Esophagus muscularis mucosa (tissue), 3 donors: ENCODE results near the gene HINT3.

Experiments
- POLR2AphosphoS5 ChIP-seq, 2 donors: sonication (generic); formaldehyde crosslinking; IDR thresholded peaks; one replicate each; pipeline ENCODE4 v1.6.1; 2017; ENCODE audit warnings: antibody characterized with exemption in 2 of 2
- TF ChIP-seq, protein P1 (sequence below), 3 experiments: fragments of 200-600 bp in 2 of 3; fragments of 450-650 bp in 1 of 3; sonication (generic) in 2 of 3; IDR thresholded peaks; one replicate each; pipeline ENCODE4 v1.5.1; 2017 to 2019; ENCODE audit warnings: antibody characterized with exemption in 3 of 3, mild to moderate bottlenecking in 2 of 3, moderate library complexity in 1 of 3

DNA sequence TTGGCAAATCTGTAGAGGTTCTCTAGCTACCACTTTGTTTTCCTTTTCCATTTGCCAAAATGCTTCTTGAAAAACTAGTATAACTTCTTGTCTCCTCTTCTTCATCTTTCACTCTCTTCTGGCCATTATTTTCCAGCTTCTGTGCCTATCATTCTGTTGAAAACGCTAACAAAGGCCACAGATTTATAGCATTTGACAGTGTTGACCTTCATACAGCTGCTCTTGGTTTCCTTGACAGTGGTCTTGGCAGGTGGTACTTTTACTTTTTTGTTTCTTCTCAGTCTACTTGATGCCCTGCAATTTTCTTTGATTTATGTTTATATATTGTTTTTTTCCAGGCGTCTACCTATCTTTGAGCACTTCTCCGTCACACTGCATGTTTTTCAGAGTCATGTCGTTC lies 53.5 kb downstream of the HINT3 start:
- TF ChIP-seq POLR2AphosphoS5 (IDR thresholded peaks at IDR 0.05) = no peak
- TF ChIP-seq, protein P1, sequence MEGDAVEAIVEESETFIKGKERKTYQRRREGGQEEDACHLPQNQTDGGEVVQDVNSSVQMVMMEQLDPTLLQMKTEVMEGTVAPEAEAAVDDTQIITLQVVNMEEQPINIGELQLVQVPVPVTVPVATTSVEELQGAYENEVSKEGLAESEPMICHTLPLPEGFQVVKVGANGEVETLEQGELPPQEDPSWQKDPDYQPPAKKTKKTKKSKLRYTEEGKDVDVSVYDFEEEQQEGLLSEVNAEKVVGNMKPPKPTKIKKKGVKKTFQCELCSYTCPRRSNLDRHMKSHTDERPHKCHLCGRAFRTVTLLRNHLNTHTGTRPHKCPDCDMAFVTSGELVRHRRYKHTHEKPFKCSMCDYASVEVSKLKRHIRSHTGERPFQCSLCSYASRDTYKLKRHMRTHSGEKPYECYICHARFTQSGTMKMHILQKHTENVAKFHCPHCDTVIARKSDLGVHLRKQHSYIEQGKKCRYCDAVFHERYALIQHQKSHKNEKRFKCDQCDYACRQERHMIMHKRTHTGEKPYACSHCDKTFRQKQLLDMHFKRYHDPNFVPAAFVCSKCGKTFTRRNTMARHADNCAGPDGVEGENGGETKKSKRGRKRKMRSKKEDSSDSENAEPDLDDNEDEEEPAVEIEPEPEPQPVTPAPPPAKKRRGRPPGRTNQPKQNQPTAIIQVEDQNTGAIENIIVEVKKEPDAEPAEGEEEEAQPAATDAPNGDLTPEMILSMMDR (IDR thresholded peaks at IDR 0.05) = no peak
